Right cardiac atrium (tissue), 5 donors: ENCODE results near the gene OR2L13. TPM values are rescaled to one million over a fixed set of nuclear protein-coding genes. Genes with fewer than 3 reads are reported as not detected.

ENCODE experiments used
- ATAC-seq, 2 donors: fragments of 200-7000 bp; cut with Tn5 transposase; one replicate each; pipeline versions ENCODE4 v1.8.0 to v1.9.1; 2020; ENCODE audit warnings: moderate library complexity in 2 of 2, mild to moderate bottlenecking in 1 of 2
- DNase-seq, 3 donors: peaks; one replicate each; pipeline ENCODE4 v3.0.0-alpha.2; 2020
- H3K27ac ChIP-seq: one replicate; pipeline ENCODE4 v1.5.1; 2013; ENCODE audit warnings: mild to moderate bottlenecking, low read length, control low read depth, moderate library complexity
- H3K27me3 ChIP-seq: one replicate; pipeline ENCODE4 v1.6.1; 2013; ENCODE audit not compliant: control insufficient read depth, insufficient read depth
- H3K4me1 ChIP-seq: one replicate; pipeline ENCODE4 v1.6.1; 2013; ENCODE audit warnings: low read length; ENCODE audit not compliant: control insufficient read depth, insufficient read depth
- H3K4me3 ChIP-seq: one replicate; pipeline ENCODE4 v1.5.1; 2013; ENCODE audit warnings: low read length, control low read depth
- H3K9me3 ChIP-seq: one replicate; pipeline ENCODE4 v1.6.1; 2013; ENCODE audit warnings: low read length; ENCODE audit not compliant: control insufficient read depth
- WGBS: extraction: QIAGEN DNeasy Blood & Tissue Kit; methylation state at CpG from one replicate; pipeline ENCODE4 v1.1.7; 2013; 5-methylcytosine and 5-hydroxymethylcytosine counted together
- intact Hi-C, 4 donors: fragments of 100-400 bp; cut with DNase I; formaldehyde crosslinking; loops; one replicate each; pipeline versions ENCODE4 v1.11.0 to v1.14.0; 2022 to 2023
- polyA plus RNA-seq: library from polyadenylated mRNA; stranded (reverse); fragments of 200-250 nt; gene quantifications from one replicate; pipeline ENCODE4 v1.2.3, GENCODE V29; 2013
- total RNA-seq, 4 donors: library from RNA; stranded (reverse); fragmentation: NEBNext Ultra II Directional; extraction: Animal tissue kit (Norgen Biotek cat#: 25700); gene quantifications; one replicate each; pipeline ENCODE4 v1.2.1, GENCODE V29; 2021
- donor health status: healthy with polysubstance abuse.
- donor health status: DM: no; HTN: yes; CAD: no.
- donor health status: DM: no; HTN: no; CAD: no.
- donor health status: DM: no; HTN: yes; CAD: no; lungs with severe emphysema.
- donor health status: DM: yes; HTN: yes; CAD: no.

OR2L13 gene
- total and polyA plus RNA-seq, 5 donors: not detected

- intact Hi-C loops: no loop called here
- Histone ChIP-seq H3K9me3 (peaks cover 8% of the 10 kb centered on the region), H3K4me3 (no peak overlapping the region), H3K27ac (no peak overlapping the region), H3K27me3 (no peaks in the 10 kb centered on the region), H3K4me1 (no peaks in the 10 kb centered on the region)
- DNase-seq (no peak), ATAC-seq (no peak)
- WGBS: 78% methylated on average over 7 of the region's 7 CpGs
Observed at GRCh38 chr1:248114890-248115289, 19.9 kb downstream of the OR2L13 start.

GRCh38 chr1:248127653-248128052, 32.7 kb downstream of the OR2L13 start:
- H3K4me3 ChIP-seq: no peak overlapping the region
- H3K9me3 ChIP-seq: no peaks in the 10 kb centered on the region
- no peak for ATAC-seq
- no peak overlapping the region for H3K27ac ChIP-seq
- H3K4me1 ChIP-seq: no peaks in the 10 kb centered on the region
- H3K27me3 ChIP-seq: no peaks in the 10 kb centered on the region
- no peak for DNase-seq
- 81% methylated on average over 5 of the region's 5 CpGs for WGBS
- intact Hi-C loops: no loop called here

- DNase-seq (peak in 1 of 3 donors; percentile 28), ATAC-seq (no peak)
- Histone ChIP-seq H3K27ac (no peak overlapping the region), H3K9me3 (no peaks in the 10 kb centered on the region), H3K4me3 (no peak overlapping the region), H3K4me1 (no peaks in the 10 kb centered on the region), H3K27me3 (no peaks in the 10 kb centered on the region)
- intact Hi-C loops: no loop called here
- 63% methylated on average over 21 of the region's 21 CpGs for WGBS
Observed at GRCh38 chr1:248136811-248137210, 41.8 kb downstream of the OR2L13 start.

- Histone ChIP-seq H3K4me3 (no peak overlapping the region), H3K9me3 (no peaks in the 10 kb centered on the region), H3K27ac (no peak overlapping the region), H3K4me1 (no peaks in the 10 kb centered on the region), H3K27me3 (no peaks in the 10 kb centered on the region)
- 73% methylated on average over 1 of the region's 1 CpG for WGBS
- intact Hi-C loops: no loop called here
- DNase-seq (no peak), ATAC-seq (no peak)
Observed at GRCh38 chr1:248140846-248141245, 45.9 kb downstream of the OR2L13 start.

GRCh38 chr1:248143311-248143710, 48.3 kb downstream of the OR2L13 start:
- 43% methylated on average over 1 of the region's 1 CpG for WGBS
- H3K4me1 ChIP-seq: no peaks in the 10 kb centered on the region
- no peak for ATAC-seq
- H3K27ac ChIP-seq: no peak overlapping the region
- no peaks in the 10 kb centered on the region for H3K9me3 ChIP-seq
- intact Hi-C loops: no loop called here
- DNase-seq: no peak
- H3K4me3 ChIP-seq: no peak overlapping the region
- H3K27me3 ChIP-seq: no peaks in the 10 kb centered on the region

- WGBS: 79% methylated on average over 3 of the region's 3 CpGs
- no peak within 1 kb of the TSS for H3K27ac ChIP-seq
- DNase-seq (no peak), ATAC-seq (no peak)
- H3K27me3 ChIP-seq: no peaks in the 10 kb centered on the region
- H3K9me3 ChIP-seq: no peaks in the 10 kb centered on the region
- intact Hi-C loops: no loop called here
- no peak within 1 kb of the TSS for H3K4me3 ChIP-seq
- H3K4me1 ChIP-seq: no peaks in the 10 kb centered on the region
Observed at GRCh38 chr1:248144513-248145198, 49.7 kb downstream of the OR2L13 start, which contains the start of gene OR2M5. Gene OR2M5 (plus strand): TSS chr1:248145148. CDS start chr1:248145148, 0 bp downstream.

Other genes with a start within 250 kb of the OR2L13 start
- gene TRIM58, start 238.0 kb upstream of the OR2L13 start, total RNA-seq: under 1 TPM; 0.25 to 0.56 (median 0.47) TPM
- 0.07 TPM for gene TRIM58, start 238.0 kb upstream of the OR2L13 start, polyA plus RNA-seq
- gene OR2W3, start 199.6 kb upstream of the OR2L13 start, total RNA-seq: under 1 TPM in 1 of 4 donors, not detected in 3; 0.26 TPM
- not detected for gene OR2W3, start 199.6 kb upstream of the OR2L13 start, polyA plus RNA-seq
- gene OR2T8, start 174.9 kb upstream of the OR2L13 start, total RNA-seq: not detected
- gene OR2T8, start 174.9 kb upstream of the OR2L13 start, polyA plus RNA-seq: not detected
- gene OR2AJ1, start 170.3 kb upstream of the OR2L13 start, total RNA-seq: not detected
- not detected for gene OR2AJ1, start 170.3 kb upstream of the OR2L13 start, polyA plus RNA-seq
- not detected for gene OR2L8, start 146.3 kb upstream of the OR2L13 start, total RNA-seq
- not detected for gene OR2L8, start 146.3 kb upstream of the OR2L13 start, polyA plus RNA-seq
- not detected for gene OR2AK2, start 130.0 kb upstream of the OR2L13 start, total RNA-seq
- gene OR2AK2, start 130.0 kb upstream of the OR2L13 start, polyA plus RNA-seq: not detected
- not detected for gene OR2L5, start 81.5 kb upstream of the OR2L13 start, total RNA-seq
- gene OR2L5, start 81.5 kb upstream of the OR2L13 start, polyA plus RNA-seq: not detected
- gene OR2L2, start 65.1 kb upstream of the OR2L13 start, total RNA-seq: under 1 TPM in 1 of 4 donors, not detected in 3; 0.14 TPM
- gene OR2L2, start 65.1 kb upstream of the OR2L13 start, polyA plus RNA-seq: not detected
- gene OR2L3, start 48.3 kb upstream of the OR2L13 start, total RNA-seq: not detected
- not detected for gene OR2L3, start 48.3 kb upstream of the OR2L13 start, polyA plus RNA-seq
- gene OR2M5, start 50.0 kb downstream of the OR2L13 start, total RNA-seq: not detected
- gene OR2M5, start 50.0 kb downstream of the OR2L13 start, polyA plus RNA-seq: not detected
- gene OR2M2, start 79.6 kb downstream of the OR2L13 start, total RNA-seq: not detected
- gene OR2M2, start 79.6 kb downstream of the OR2L13 start, polyA plus RNA-seq: not detected
- not detected for gene OR2M3, start 102.1 kb downstream of the OR2L13 start, total RNA-seq
- not detected for gene OR2M3, start 102.1 kb downstream of the OR2L13 start, polyA plus RNA-seq
- not detected for gene OR2M4, start 136.2 kb downstream of the OR2L13 start, total RNA-seq
- gene OR2M4, start 136.2 kb downstream of the OR2L13 start, polyA plus RNA-seq: not detected
- not detected for gene OR2T33, start 182.8 kb downstream of the OR2L13 start, total RNA-seq
- not detected for gene OR2T33, start 182.8 kb downstream of the OR2L13 start, polyA plus RNA-seq
- gene OR2T12, start 208.2 kb downstream of the OR2L13 start, total RNA-seq: not detected
- gene OR2T12, start 208.2 kb downstream of the OR2L13 start, polyA plus RNA-seq: not detected
- gene OR2M7, start 229.4 kb downstream of the OR2L13 start, total RNA-seq: not detected
- not detected for gene OR2M7, start 229.4 kb downstream of the OR2L13 start, polyA plus RNA-seq